ENCODE measurements around the gene B3GALT5.

B3GALT5 gene

DNA sequence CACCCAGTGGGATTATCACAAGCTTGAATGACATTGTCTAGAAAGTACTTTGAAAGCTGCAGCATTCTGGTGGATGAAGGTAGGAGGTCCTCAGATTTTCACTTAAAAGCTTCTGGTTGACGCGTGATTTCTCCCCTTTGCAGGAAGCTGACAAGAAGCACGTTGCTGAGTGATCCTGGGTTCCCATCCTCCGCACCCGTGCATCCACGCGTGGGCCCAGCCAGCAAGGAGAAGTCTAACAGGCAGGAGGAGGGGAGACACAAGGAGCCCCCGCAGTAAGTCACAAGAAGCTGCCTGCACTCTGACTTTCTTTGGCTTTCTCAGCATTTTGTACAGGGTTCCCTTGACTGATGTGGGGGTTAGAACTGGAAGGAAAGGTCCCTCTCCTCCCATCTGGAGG lies 7.8 kb upstream of the B3GALT5 start:
- no peak overlapping the region for H3K27ac ChIP-seq
- TF ChIP-seq ZFX (IDR thresholded peaks at IDR 0.05; ENCODE audit: borderline replicate concordance), result no peak
- TF ChIP-seq, protein P1, sequence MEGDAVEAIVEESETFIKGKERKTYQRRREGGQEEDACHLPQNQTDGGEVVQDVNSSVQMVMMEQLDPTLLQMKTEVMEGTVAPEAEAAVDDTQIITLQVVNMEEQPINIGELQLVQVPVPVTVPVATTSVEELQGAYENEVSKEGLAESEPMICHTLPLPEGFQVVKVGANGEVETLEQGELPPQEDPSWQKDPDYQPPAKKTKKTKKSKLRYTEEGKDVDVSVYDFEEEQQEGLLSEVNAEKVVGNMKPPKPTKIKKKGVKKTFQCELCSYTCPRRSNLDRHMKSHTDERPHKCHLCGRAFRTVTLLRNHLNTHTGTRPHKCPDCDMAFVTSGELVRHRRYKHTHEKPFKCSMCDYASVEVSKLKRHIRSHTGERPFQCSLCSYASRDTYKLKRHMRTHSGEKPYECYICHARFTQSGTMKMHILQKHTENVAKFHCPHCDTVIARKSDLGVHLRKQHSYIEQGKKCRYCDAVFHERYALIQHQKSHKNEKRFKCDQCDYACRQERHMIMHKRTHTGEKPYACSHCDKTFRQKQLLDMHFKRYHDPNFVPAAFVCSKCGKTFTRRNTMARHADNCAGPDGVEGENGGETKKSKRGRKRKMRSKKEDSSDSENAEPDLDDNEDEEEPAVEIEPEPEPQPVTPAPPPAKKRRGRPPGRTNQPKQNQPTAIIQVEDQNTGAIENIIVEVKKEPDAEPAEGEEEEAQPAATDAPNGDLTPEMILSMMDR (IDR thresholded peaks at IDR 0.05), result no peak

DNA sequence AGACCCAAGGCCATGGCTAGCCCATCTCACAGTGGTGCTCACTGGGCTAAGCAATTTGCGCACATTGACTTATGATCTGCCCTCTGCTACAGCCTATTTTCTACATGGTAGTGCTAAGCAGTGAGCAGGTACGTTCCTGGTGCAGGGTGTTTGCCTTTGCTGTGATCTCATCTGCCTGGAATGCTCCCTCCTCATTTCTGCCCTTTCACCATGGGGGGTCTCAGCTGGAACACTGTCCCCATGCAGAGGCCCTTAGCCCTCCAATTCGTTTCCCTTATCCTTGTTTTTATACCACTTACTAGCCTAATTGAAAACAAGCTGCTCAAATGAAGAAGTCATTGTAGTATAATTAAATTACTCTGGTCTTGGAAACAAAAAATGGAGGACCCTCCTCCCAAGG lies 2.0 kb upstream of the B3GALT5 start:
- TF ChIP-seq ZFX (IDR thresholded peaks at IDR 0.05; ENCODE audit: borderline replicate concordance), result no peak
- TF ChIP-seq, protein P1 (IDR thresholded peaks at IDR 0.05), result no peak
- H3K27ac ChIP-seq, result no peak overlapping the region

GRCh38 chr21:39611551-39612190 lies 1.1 kb upstream of the B3GALT5 start:
- TF ChIP-seq, protein P1 (IDR thresholded peaks at IDR 0.05), result no peak
- no peak for TF ChIP-seq ZFX (IDR thresholded peaks at IDR 0.05; ENCODE audit: borderline replicate concordance)
- no peak overlapping the region for H3K27ac ChIP-seq

GRCh38 chr21:39613041-39613934 lies 548 bp downstream of the B3GALT5 start:
- no peak overlapping the region for H3K27ac ChIP-seq
- TF ChIP-seq, protein P1 (IDR thresholded peaks at IDR 0.05), result no peak
- TF ChIP-seq ZFX (IDR thresholded peaks at IDR 0.05; ENCODE audit: borderline replicate concordance), result no peak

- TF ChIP-seq ZFX (IDR thresholded peaks at IDR 0.05; ENCODE audit: borderline replicate concordance), result no peak
- TF ChIP-seq, protein P1 (IDR thresholded peaks at IDR 0.05), result no peak
- no peak overlapping the region for H3K27ac ChIP-seq
These were observed 3.6 kb downstream of the B3GALT5 start for GRCh38 chr21:39616211-39616772.

DNA sequence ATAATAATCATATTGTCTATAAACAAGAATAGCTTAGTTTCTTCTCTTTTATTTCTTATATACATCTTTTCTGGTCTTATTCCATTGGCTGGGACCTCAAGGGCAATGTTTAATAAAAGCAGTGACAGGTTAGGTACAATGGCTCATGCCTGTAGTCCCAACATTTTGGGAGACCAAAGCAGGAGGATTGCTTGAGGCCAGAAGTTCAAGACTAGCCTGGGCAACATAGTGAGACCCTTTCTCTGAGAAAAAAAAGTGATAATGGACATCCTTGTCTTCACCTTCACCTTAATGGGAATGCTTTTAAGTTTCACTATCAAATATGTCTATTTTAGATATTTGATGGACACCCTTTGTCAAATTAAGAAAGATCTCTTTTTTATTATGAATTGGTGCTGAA lies 8.1 kb downstream of the B3GALT5 start:
- H3K27ac ChIP-seq, result no peak overlapping the region
- TF ChIP-seq, protein P1 (IDR thresholded peaks at IDR 0.05), result no peak
- TF ChIP-seq ZFX (IDR thresholded peaks at IDR 0.05; ENCODE audit: borderline replicate concordance), result no peak
